Osteoblast (primary cell): ENCODE results near the gene ZNF626. TPM values are rescaled to one million over a fixed set of nuclear protein-coding genes. Genes with fewer than 3 reads are reported as not detected.
"Not testable (repeated sequence)": the region's sequence is repeated elsewhere in the genome, so short reads cannot be mapped to it uniquely, and the experiment has no call there.

Experiments
- DNase-seq: peaks from one replicate; pipeline ENCODE4 v3.0.0; 2011; ENCODE audit warnings: low spot score, mixed read lengths; ENCODE audit not compliant: insufficient read length; ENCODE audit errors: missing footprints
- H2AFZ ChIP-seq: 2 replicates; pipeline ENCODE4 v1.6.0; 2011; ENCODE audit warnings: mild to moderate bottlenecking, low read length
- H3K27ac ChIP-seq: 2 replicates; pipeline ENCODE4 v1.5.1; 2011; ENCODE audit warnings: mild to moderate bottlenecking, low read depth, low read length, moderate library complexity
- H3K27me3 ChIP-seq: 2 replicates; pipeline ENCODE4 v1.6.0; 2012; ENCODE audit warnings: mild to moderate bottlenecking, control low read depth, inconsistent platforms, low read length, moderate library complexity; ENCODE audit not compliant: insufficient read depth
- H3K36me3 ChIP-seq: 2 replicates; pipeline ENCODE4 v1.5.1; 2011; ENCODE audit warnings: mild to moderate bottlenecking, low read length, control low read depth, moderate library complexity; ENCODE audit not compliant: insufficient read depth
- H3K4me1 ChIP-seq: 2 replicates; pipeline ENCODE4 v1.5.1; 2011; ENCODE audit warnings: mild to moderate bottlenecking, low read length, control low read depth, moderate library complexity; ENCODE audit not compliant: insufficient read depth
- H3K4me2 ChIP-seq: 2 replicates; pipeline ENCODE4 v1.6.0; 2011; ENCODE audit warnings: mild to moderate bottlenecking, low read length; ENCODE audit not compliant: insufficient read depth
- H3K4me3 ChIP-seq: fragments of 200-600 bp; sonication (generic); 3 replicates; pipeline ENCODE4 v1.5.1; 2012; ENCODE audit warnings: mild to moderate bottlenecking, low read length, inconsistent platforms; ENCODE audit not compliant: insufficient read depth
- H3K79me2 ChIP-seq: 2 replicates; pipeline ENCODE4 v1.6.0; 2012; ENCODE audit warnings: mild to moderate bottlenecking, low read length, control low read depth, inconsistent platforms; ENCODE audit not compliant: insufficient read depth
- H3K9me3 ChIP-seq: 2 replicates; pipeline ENCODE4 v1.5.1; 2011; ENCODE audit warnings: low read depth, low read length, control low read depth
- H4K20me1 ChIP-seq: 2 replicates; pipeline ENCODE4 v1.6.0; 2012; ENCODE audit warnings: mild to moderate bottlenecking, low read length, control low read depth; ENCODE audit not compliant: insufficient read depth
- total RNA-seq: library from RNA; depleted of rRNA; stranded (reverse); fragments of >200 nt; gene quantifications from 2 replicates; pipeline ENCODE4 v1.2.3, GENCODE V29; 2012
- TF ChIP-seq, protein P1 (sequence below): IDR thresholded peaks from 2 replicates; pipeline ENCODE4 v1.5.1; 2011; ENCODE audit warnings: mild to moderate bottlenecking, low read depth, low read length, moderate library complexity; ENCODE audit errors: extremely low read depth

The ZNF626 gene
- total RNA-seq, 1 donor: 19.9 TPM

GRCh38 chr19:20616071-20616470 is 45.3 kb downstream of the ZNF626 start:
- H3K27ac ChIP-seq: no peak overlapping the region
- H3K4me2 ChIP-seq: no peak overlapping the region
- H3K4me1 ChIP-seq: no peaks in the 10 kb centered on the region
- DNase-seq: no peak
- no peaks in the 10 kb centered on the region for H3K36me3 ChIP-seq
- no peaks in the 10 kb centered on the region for H3K9me3 ChIP-seq
- H4K20me1 ChIP-seq: no peaks in the 10 kb centered on the region
- H3K79me2 ChIP-seq: no peaks in the 10 kb centered on the region
- H3K4me3 ChIP-seq: no peak overlapping the region
- H3K27me3 ChIP-seq: no peaks in the 10 kb centered on the region
- H2AFZ ChIP-seq: no peak overlapping the region
- TF ChIP-seq, protein P1, sequence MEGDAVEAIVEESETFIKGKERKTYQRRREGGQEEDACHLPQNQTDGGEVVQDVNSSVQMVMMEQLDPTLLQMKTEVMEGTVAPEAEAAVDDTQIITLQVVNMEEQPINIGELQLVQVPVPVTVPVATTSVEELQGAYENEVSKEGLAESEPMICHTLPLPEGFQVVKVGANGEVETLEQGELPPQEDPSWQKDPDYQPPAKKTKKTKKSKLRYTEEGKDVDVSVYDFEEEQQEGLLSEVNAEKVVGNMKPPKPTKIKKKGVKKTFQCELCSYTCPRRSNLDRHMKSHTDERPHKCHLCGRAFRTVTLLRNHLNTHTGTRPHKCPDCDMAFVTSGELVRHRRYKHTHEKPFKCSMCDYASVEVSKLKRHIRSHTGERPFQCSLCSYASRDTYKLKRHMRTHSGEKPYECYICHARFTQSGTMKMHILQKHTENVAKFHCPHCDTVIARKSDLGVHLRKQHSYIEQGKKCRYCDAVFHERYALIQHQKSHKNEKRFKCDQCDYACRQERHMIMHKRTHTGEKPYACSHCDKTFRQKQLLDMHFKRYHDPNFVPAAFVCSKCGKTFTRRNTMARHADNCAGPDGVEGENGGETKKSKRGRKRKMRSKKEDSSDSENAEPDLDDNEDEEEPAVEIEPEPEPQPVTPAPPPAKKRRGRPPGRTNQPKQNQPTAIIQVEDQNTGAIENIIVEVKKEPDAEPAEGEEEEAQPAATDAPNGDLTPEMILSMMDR: no peak

GRCh38 chr19:20614971-20615370 is 46.4 kb downstream of the ZNF626 start:
- H3K79me2 ChIP-seq, H3K4me3 ChIP-seq, H3K36me3 ChIP-seq, H3K27ac ChIP-seq, H3K27me3 ChIP-seq, DNase-seq, H4K20me1 ChIP-seq, H3K4me2 ChIP-seq, H2AFZ ChIP-seq, H3K9me3 ChIP-seq, H3K4me1 ChIP-seq: not testable (repeated sequence)

DNA sequence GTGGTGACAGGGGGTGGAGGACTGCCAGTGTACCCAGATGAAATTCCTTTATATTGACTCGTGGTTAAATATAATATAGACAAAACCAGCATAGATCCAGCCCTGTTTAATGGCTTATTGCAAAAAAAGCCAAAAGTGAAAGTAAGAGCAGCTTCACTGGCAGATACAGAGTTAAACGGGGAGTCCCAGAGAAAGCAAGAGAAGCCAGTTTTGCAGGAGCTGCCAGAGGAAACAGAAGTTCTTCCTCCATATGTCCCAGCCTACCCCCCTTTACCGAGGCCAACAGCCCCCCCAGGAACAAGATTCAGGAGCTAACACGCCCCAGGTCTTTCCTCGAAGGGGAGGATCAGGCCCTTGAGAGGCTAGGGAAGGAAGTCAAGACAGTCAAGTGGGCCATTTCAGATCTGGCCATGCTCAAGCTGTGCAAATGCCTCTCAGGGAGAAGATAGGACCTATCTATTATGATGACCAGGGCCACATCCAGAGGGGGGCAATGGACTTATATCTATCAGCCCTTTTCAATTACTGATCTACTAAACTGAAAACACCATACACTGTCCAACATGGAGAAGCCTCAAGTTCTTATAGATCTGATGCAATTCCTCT is 48.6 kb downstream of the ZNF626 start:
- TF ChIP-seq, protein P1: no peak
- no peaks in the 10 kb centered on the region for H3K9me3 ChIP-seq
- no peak overlapping the region for H3K27ac ChIP-seq
- H3K4me2 ChIP-seq: peak overlapping the region; percentile 48
- H3K36me3 ChIP-seq: no peaks in the 10 kb centered on the region
- H3K27me3 ChIP-seq: no peaks in the 10 kb centered on the region
- peak overlapping the region; percentile 9 for H2AFZ ChIP-seq
- no peaks in the 10 kb centered on the region for H3K4me1 ChIP-seq
- peak overlapping the region; percentile 52 for H3K4me3 ChIP-seq
- no peaks in the 10 kb centered on the region for H4K20me1 ChIP-seq
- peak; percentile 48 for DNase-seq
- no peaks in the 10 kb centered on the region for H3K79me2 ChIP-seq

GRCh38 chr19:20611866-20612265 is 49.5 kb downstream of the ZNF626 start:
- Histone ChIP-seq H2AFZ (peak overlapping the region; percentile 9), H3K36me3 (no peaks in the 10 kb centered on the region), H3K4me2 (no peak overlapping the region), H3K4me3 (no peak overlapping the region), H4K20me1 (no peaks in the 10 kb centered on the region), H3K27me3 (no peaks in the 10 kb centered on the region), H3K79me2 (no peaks in the 10 kb centered on the region), H3K4me1 (no peaks in the 10 kb centered on the region), H3K9me3 (no peaks in the 10 kb centered on the region), H3K27ac (no peak overlapping the region)
- no peak for DNase-seq
- TF ChIP-seq, protein P1: no peak
